ENCODE results near the gene ZNRF3.
"Not testable (repeated sequence)": the region's sequence is repeated elsewhere in the genome, so short reads cannot be mapped to it uniquely, and the experiment has no call there.

Gene ZNRF3

DNA sequence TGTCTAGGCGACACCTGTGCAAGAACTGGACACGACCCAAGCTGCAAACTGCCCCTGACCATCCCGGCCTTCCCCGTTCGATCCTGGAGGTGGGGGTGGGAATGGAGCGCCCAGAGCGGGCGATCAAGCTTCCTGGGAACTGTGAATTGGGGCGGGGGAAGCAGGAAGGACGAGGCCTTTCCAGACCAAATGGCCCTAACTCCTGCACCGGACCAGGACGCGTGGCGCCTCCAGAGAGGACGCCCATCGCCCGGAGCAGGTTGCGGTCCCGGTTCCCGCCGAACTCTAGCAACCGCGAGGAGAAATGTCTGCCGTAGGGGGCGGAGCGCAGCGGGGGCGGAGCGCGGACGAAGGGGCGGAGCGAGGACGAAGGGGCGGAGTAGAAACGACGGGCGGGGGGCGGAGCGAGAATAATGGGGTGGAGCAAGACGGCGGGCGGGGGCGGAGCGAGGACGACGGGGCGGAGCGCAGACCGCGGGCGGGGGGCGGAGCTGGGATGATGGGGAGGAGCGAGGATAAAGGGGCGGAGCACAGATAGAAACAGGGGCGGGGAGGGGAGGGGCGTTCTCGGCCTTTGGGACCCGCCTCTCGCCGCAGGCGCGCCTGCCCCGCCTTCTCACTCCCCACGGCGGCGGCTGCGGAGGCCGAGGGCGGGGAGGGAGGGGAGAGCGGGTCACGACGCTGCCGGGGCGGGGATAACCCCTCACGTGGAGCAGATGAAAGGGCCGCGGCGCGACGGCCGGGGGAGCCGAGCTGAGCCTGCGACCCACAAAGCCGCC, at the start of gene ZNRF3:
Gene ZNRF3 (plus strand): TSS at position 695 of the 779 bp plus-strand sequence. CDS start 195 bp downstream, outside the sequence.
- Histone ChIP-seq H3K27ac (ENCODE audit: low read depth, low read length) (peak within 1 kb of the TSS; percentile 55), H3K36me3 (ENCODE audit: control insufficient read depth, insufficient read depth, low read length) (no peaks in the 10 kb centered on the region), H3K4me1 (ENCODE audit: control insufficient read depth, insufficient read depth, low read length) (peaks cover 8% of the 10 kb centered on the region), H3K27me3 (ENCODE audit: control insufficient read depth, insufficient read depth, low read length) (no peaks in the 10 kb centered on the region), H3K4me3 (ENCODE audit: low read length) (peak within 1 kb of the TSS; percentile 72), H3K9ac (ENCODE audit: low read length) (peak within 1 kb of the TSS; percentile 21)

DNA sequence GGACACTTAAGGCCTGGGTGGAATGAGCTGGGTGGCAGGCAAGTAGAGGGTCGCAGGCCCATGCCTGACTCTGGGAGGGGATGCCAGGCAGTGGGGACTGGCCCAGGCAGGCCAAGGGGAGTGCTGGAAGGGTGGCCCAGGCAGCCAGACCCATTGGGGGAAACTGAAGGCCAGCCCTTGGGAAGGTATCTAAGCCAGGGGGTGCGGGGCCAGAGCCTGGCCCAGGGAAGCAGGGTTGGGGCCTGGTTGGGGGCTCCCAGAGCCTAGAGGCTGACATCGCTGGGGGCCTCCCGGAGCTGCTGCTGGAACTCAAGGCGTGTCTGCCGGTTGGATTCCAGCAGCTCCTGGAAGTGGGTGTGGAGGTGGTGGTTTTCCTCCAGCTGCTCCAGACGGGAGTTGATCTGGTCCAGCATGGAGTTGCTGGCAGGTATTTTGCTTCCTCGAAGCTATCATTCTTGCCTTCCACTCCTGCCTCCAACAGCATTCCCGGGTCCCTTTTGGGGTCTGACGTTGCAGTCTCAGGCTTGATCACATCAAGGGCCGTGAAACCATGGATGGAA, 47.7 kb upstream of the ZNRF3 start:
- Histone ChIP-seq H3K9ac (ENCODE audit: low read length) (no peak overlapping the region), H3K36me3 (ENCODE audit: control insufficient read depth, insufficient read depth, low read length) (no peaks in the 10 kb centered on the region), H3K27ac (ENCODE audit: low read depth, low read length) (no peak overlapping the region), H3K4me1 (ENCODE audit: control insufficient read depth, insufficient read depth, low read length) (no peaks in the 10 kb centered on the region), H3K27me3 (ENCODE audit: control insufficient read depth, insufficient read depth, low read length) (no peaks in the 10 kb centered on the region), H3K4me3 (ENCODE audit: low read length) (no peak overlapping the region)

DNA sequence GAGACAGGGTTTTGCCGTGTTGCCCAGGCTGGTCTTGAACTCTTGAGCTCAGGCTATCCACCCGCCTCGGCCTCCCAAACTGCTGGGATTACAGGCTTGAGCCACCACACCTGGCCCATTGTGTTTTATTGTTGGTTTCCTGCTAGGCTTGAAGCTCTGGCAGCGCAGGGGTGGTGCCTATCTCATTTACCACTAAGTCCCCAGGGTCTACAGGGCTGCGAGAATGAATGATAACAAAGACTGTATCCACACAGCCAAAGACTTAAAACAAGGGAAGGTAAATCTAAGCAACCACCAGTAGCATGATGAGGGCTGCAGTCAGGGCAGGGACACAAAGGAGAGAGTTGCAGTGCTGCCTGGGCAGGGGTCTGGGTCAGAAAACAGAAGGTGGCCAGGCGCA, 45.7 kb upstream of the ZNRF3 start:
- H3K9ac ChIP-seq (ENCODE audit: low read length): no peak overlapping the region
- no peaks in the 10 kb centered on the region for H3K27me3 ChIP-seq (ENCODE audit: control insufficient read depth, insufficient read depth, low read length)
- H3K36me3 ChIP-seq (ENCODE audit: control insufficient read depth, insufficient read depth, low read length): no peaks in the 10 kb centered on the region
- H3K4me1 ChIP-seq (ENCODE audit: control insufficient read depth, insufficient read depth, low read length): no peaks in the 10 kb centered on the region
- no peak overlapping the region for H3K4me3 ChIP-seq (ENCODE audit: low read length)
- no peak overlapping the region for H3K27ac ChIP-seq (ENCODE audit: low read depth, low read length)

DNA sequence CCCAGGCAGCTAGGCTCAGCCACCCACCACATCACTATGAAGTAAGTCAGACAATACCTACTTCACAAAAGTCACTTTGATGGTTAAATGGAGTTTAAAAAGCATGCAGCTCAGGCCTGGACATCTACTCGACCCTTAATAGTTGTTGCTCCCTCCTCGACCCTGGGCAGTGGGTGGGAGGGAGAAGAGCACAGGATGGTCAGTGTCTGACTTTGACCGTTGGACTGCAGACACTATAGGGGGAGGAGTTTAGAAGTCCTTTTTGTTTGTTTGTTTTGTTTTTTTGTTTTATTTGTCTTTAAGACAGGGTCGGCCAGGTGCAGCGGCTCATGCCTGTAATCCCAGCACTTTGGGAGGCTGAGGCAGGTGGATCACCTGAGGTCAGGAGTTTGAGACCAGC, 44.4 kb upstream of the ZNRF3 start:
- Histone ChIP-seq H3K36me3 (ENCODE audit: control insufficient read depth, insufficient read depth, low read length) (no peaks in the 10 kb centered on the region), H3K27ac (ENCODE audit: low read depth, low read length) (no peak overlapping the region), H3K27me3 (ENCODE audit: control insufficient read depth, insufficient read depth, low read length) (no peaks in the 10 kb centered on the region), H3K4me1 (ENCODE audit: control insufficient read depth, insufficient read depth, low read length) (no peaks in the 10 kb centered on the region), H3K4me3 (ENCODE audit: low read length) (no peak overlapping the region), H3K9ac (ENCODE audit: low read length) (no peak overlapping the region)

DNA sequence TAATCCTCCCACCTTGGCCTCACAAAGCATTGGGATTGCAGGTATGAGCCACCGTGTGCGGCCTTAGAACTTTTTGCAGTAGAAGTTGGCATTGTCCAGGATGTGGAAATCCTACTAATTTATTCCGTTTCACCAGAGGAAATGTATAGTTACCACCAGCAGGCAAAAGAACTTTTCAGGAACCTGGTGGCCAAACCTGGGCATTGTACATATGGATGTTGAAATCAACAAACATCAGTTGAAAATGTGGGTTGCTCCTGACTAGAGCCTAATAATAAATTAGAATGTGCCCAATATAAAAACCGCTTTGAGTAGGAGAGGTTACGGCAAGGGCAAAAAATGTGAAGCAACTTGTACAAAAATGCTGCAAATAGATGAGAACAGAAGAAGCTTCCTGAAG, 42.3 kb upstream of the ZNRF3 start:
- H3K4me1 ChIP-seq (ENCODE audit: control insufficient read depth, insufficient read depth, low read length): no peaks in the 10 kb centered on the region
- no peaks in the 10 kb centered on the region for H3K36me3 ChIP-seq (ENCODE audit: control insufficient read depth, insufficient read depth, low read length)
- no peak overlapping the region for H3K4me3 ChIP-seq (ENCODE audit: low read length)
- H3K27me3 ChIP-seq (ENCODE audit: control insufficient read depth, insufficient read depth, low read length): no peaks in the 10 kb centered on the region
- H3K9ac ChIP-seq (ENCODE audit: low read length): no peak overlapping the region
- no peak overlapping the region for H3K27ac ChIP-seq (ENCODE audit: low read depth, low read length)

DNA sequence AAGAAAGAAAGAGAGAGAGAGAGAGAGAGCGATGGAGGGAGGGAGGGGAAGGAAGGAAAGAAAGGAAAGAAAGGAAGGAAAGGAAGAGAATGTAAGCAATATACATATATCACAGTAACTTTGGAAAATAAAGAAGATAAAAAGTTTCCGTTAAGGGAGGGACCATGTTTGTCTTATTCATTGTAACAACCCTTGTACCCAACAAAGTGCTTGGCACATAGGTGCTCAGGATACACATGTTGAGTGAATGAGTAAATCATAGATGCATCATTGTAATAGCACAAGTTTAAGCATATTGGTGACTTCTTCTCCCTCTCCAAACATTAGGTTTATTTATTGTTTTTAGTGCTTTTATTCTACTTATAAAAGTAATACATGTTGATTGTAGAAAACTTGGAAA, 39.7 kb upstream of the ZNRF3 start:
- Histone ChIP-seq H3K9ac (ENCODE audit: low read length) (no peak overlapping the region), H3K36me3 (ENCODE audit: control insufficient read depth, insufficient read depth, low read length) (no peaks in the 10 kb centered on the region), H3K4me1 (ENCODE audit: control insufficient read depth, insufficient read depth, low read length) (no peaks in the 10 kb centered on the region), H3K4me3 (ENCODE audit: low read length) (no peak overlapping the region), H3K27me3 (ENCODE audit: control insufficient read depth, insufficient read depth, low read length) (no peaks in the 10 kb centered on the region), H3K27ac (ENCODE audit: low read depth, low read length) (no peak overlapping the region)

DNA sequence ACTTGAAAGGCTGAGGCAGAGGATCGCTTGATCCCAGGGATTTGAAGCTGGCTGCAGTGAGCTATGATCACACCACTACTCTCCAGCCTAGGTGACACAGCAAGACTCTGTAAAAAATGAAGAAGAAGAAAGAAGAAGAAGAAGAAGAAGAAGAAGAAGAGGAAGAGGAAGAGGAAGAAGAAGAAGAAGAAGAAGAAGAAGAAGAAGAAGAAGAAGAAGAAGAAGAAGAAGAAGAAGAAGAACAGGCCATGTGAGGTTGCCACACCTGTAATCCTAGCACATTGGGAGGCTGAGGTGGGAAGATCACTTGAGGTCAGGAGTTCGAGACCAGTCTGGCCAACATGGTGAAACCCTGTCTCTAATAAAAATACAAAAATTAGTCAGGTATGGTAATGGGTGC, 39.1 kb upstream of the ZNRF3 start:
- H3K4me1 ChIP-seq (ENCODE audit: control insufficient read depth, insufficient read depth, low read length); H3K9ac ChIP-seq (ENCODE audit: low read length); H3K27ac ChIP-seq (ENCODE audit: low read depth, low read length); H3K4me3 ChIP-seq (ENCODE audit: low read length); H3K27me3 ChIP-seq (ENCODE audit: control insufficient read depth, insufficient read depth, low read length); H3K36me3 ChIP-seq (ENCODE audit: control insufficient read depth, insufficient read depth, low read length): not testable (repeated sequence)

DNA sequence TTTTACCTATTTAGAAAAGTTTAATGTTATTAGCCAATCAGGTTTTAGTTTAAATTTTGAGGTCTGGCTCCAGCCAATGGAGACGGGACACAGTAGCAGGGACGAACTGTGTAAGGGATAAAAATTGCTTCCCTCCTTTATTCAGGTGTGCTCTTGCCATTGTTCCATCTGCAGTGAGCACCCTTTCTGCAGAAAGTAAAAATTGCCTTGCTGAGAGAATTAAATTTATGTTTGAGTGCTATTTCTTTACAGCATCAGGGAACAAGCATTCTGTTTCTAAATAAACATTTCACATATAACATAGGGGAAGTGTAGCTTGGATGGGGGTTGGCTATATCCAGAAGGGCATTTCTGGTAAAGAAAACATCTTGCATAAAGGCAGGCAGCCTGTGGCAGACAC, 36.4 kb upstream of the ZNRF3 start:
- Histone ChIP-seq H3K4me1 (ENCODE audit: control insufficient read depth, insufficient read depth, low read length) (no peaks in the 10 kb centered on the region), H3K27ac (ENCODE audit: low read depth, low read length) (no peak overlapping the region), H3K9ac (ENCODE audit: low read length) (no peak overlapping the region), H3K36me3 (ENCODE audit: control insufficient read depth, insufficient read depth, low read length) (no peaks in the 10 kb centered on the region), H3K4me3 (ENCODE audit: low read length) (no peak overlapping the region), H3K27me3 (ENCODE audit: control insufficient read depth, insufficient read depth, low read length) (no peaks in the 10 kb centered on the region)

DNA sequence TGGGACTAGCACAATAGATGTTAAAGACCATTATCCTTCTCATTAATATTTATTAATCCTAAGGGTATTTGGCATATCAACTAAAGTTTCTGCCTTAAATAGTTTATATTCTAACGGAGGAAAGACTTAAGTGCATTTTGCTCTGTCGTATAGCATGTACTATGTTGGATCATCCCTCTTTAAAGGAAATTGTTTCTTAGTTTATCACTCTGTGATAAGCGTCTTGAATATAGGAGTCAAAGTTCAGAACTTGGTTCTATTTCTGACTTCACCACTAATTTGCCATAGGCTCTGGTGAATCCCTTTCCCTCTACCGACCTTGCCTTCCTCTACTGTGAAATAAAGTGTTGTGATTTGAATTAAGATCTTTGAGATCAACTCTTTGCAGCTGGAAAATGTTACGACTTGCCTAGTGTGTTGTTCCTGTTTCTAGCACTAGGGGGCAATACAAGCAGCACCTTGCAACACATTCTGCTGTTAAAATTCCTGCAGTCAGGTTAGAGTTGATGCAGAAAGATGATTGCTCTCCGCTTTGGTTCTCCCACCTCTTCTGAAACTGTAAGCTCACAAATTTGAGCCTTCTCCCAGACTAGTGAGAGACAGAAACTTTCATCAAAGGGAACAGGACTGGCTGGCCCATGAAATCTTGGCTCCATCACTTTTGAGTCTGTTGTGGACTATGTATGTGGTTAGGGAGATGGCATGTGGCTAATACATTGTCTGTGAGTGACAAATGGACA, 27.8 kb upstream of the ZNRF3 start:
- Histone ChIP-seq H3K4me3 (ENCODE audit: low read length) (no peak overlapping the region), H3K9ac (ENCODE audit: low read length) (no peak overlapping the region), H3K27me3 (ENCODE audit: control insufficient read depth, insufficient read depth, low read length) (no peaks in the 10 kb centered on the region), H3K4me1 (ENCODE audit: control insufficient read depth, insufficient read depth, low read length) (no peaks in the 10 kb centered on the region), H3K27ac (ENCODE audit: low read depth, low read length) (no peak overlapping the region), H3K36me3 (ENCODE audit: control insufficient read depth, insufficient read depth, low read length) (no peaks in the 10 kb centered on the region)

DNA sequence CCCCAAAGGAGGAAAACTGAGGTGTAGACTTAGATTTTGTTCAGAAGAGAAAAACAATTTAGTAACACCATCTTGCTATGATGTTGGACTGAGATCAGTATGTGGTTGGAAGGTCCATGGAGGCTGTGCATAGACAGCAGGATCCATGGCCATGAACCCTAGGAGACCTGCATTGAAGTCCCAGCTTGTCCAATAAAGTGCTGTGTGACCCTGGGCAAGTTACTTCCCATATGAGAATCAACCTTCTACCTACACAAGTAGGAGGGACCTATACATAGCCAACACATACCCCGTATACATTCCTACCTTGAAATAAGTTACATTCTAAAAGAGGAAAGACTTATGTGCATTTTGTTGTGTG, 27.3 kb upstream of the ZNRF3 start:
- H3K27ac ChIP-seq (ENCODE audit: low read depth, low read length): no peak overlapping the region
- H3K36me3 ChIP-seq (ENCODE audit: control insufficient read depth, insufficient read depth, low read length): no peaks in the 10 kb centered on the region
- no peak overlapping the region for H3K9ac ChIP-seq (ENCODE audit: low read length)
- no peaks in the 10 kb centered on the region for H3K4me1 ChIP-seq (ENCODE audit: control insufficient read depth, insufficient read depth, low read length)
- no peak overlapping the region for H3K4me3 ChIP-seq (ENCODE audit: low read length)
- no peaks in the 10 kb centered on the region for H3K27me3 ChIP-seq (ENCODE audit: control insufficient read depth, insufficient read depth, low read length)

DNA sequence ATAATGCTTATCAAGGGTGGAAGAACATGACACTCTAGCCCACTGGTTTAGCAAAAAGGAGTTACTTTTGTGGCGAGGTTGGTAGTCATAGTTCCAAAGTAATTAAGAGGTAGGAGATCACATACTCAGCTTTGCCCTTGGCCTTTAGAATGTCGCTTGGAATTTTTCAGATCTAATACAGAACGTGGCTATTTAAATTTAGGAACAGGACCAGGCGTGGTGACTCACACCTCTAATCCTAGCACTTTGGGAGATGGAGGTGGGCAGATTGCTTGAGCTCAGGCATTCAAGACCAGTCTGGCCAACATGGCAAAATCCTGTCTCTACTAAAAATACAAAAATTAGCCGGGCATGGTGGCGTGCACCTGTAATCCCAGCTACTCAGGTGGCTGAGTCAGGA, 26.1 kb upstream of the ZNRF3 start:
- Histone ChIP-seq H3K27ac (ENCODE audit: low read depth, low read length) (no peak overlapping the region), H3K4me3 (ENCODE audit: low read length) (no peak overlapping the region), H3K36me3 (ENCODE audit: control insufficient read depth, insufficient read depth, low read length) (no peaks in the 10 kb centered on the region), H3K4me1 (ENCODE audit: control insufficient read depth, insufficient read depth, low read length) (no peaks in the 10 kb centered on the region), H3K9ac (ENCODE audit: low read length) (no peak overlapping the region), H3K27me3 (ENCODE audit: control insufficient read depth, insufficient read depth, low read length) (no peaks in the 10 kb centered on the region)

DNA sequence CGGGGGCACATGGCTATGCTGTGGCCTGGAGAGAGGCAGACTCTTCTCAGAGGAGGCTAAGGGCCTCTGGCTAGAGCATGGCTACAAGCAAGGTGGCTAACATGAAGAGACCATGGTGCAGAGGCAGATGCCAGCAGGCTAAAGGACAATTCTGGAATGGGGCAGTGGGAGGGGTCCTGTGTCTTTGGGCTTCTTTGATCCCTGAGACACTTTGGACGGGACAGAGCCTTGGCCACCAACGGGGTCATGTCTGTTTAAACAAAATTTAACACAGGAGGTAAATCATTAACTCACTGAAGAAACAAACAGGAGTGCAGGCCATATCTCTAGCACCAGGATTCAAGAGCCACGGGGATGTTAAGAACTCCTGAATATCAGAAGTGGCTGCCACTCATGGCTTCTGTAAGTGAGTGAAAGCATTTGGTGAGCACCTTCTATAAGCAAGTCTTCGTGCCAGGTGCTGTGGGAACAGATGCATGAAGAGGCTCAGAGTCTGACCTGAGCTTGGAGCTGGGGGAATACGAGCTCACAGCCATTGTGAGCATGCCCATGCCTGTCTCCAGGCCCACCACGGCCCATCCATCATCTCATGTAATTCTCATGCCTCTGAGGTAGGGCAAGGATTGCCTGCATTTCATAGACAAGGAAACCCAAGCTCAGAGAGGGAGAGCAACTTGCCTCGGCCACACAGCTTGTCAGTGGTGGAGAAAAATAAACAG, 18.3 kb upstream of the ZNRF3 start:
- Histone ChIP-seq H3K4me1 (ENCODE audit: control insufficient read depth, insufficient read depth, low read length) (no peaks in the 10 kb centered on the region), H3K27me3 (ENCODE audit: control insufficient read depth, insufficient read depth, low read length) (no peaks in the 10 kb centered on the region), H3K4me3 (ENCODE audit: low read length) (no peak overlapping the region), H3K36me3 (ENCODE audit: control insufficient read depth, insufficient read depth, low read length) (no peaks in the 10 kb centered on the region), H3K9ac (ENCODE audit: low read length) (no peak overlapping the region), H3K27ac (ENCODE audit: low read depth, low read length) (no peak overlapping the region)
